Measurements from ENCODE around the gene RAC2.

The RAC2 gene

DNA sequence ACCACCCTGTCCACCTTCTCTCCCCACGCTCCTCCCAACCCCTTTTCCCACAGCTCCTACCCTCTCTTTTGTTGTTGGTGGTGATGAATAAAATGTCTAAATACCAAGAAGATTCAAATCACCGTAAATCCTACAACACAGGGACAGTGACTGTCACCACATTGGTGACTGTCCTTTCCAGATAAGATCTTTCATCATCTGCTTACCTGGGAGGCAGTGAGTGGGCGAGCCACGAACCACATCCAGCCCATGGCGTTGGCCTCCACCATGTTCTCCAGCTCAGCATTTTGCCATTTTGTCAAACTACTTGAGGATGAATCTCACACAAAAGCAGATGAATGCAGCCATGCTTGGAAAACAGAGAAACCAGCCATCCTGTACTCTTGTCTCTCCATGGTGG, 31.6 kb upstream of the RAC2 start:
- no peak for DNase-seq (ENCODE audit: low spot score)

DNA sequence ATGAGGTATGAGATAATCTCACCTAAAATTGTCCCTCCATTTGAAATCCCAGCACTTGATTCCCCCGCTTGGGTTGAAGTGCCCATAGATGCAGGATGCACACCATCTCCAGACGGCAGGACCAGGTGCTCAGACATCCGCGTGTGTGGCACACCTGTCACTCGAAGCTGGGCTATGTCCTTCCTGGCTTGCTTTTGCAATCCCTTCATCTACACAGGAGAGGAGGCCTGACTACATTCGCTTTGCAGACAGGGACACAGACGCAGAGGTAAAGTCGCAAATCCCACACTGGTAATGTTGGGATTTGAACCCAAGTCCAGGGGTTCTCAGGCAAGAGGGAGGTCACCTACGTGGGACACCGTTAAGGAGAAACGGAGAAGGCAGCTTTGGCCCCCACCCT, 31.1 kb upstream of the RAC2 start:
- DNase-seq (ENCODE audit: low spot score) = no peak

DNA sequence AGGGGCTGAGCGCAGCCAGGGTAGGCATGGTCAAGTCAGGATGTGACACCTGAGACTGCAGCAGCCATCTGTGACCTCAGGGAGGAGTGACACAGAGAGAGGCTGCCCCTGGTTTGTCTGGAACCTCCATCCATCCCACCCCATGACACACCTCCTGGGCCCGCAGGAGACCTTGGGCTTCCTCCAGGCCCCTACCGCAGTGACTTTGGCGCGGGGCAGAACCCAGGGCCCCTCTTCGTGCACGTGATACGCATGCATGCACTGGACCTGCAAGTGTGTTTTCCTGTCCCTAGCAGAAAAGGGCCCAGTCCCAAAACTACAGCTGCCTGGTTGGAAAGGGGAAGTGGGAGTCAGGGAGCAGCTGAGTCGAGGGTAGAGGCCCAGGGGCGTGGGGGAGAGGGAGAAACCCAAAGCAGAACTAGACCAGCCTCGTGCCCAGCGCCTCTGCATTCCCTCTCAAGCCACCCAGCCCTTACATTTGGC, 30.4 kb upstream of the RAC2 start:
- peak; percentile 65 for DNase-seq (ENCODE audit: low spot score)

DNA sequence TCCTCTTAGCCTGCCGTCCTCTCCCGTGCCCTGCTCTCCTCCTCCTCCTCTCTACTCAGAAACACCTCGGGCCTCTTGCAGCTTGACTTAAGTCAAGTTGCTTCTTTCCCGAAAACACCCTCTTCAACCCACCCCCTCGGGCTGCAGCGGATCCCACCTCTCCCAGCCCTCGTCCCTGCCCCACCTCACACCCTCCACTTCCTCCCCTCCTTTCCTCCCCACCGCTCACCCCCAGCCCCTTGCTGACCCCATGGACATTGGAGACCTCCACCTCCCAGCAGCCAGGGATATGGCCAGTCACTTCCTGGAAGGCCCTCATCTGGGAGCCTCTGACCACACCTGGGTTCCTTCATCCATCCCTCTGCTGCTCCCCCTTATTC, 29.8 kb upstream of the RAC2 start:
- no peak for DNase-seq (ENCODE audit: low spot score)

DNA sequence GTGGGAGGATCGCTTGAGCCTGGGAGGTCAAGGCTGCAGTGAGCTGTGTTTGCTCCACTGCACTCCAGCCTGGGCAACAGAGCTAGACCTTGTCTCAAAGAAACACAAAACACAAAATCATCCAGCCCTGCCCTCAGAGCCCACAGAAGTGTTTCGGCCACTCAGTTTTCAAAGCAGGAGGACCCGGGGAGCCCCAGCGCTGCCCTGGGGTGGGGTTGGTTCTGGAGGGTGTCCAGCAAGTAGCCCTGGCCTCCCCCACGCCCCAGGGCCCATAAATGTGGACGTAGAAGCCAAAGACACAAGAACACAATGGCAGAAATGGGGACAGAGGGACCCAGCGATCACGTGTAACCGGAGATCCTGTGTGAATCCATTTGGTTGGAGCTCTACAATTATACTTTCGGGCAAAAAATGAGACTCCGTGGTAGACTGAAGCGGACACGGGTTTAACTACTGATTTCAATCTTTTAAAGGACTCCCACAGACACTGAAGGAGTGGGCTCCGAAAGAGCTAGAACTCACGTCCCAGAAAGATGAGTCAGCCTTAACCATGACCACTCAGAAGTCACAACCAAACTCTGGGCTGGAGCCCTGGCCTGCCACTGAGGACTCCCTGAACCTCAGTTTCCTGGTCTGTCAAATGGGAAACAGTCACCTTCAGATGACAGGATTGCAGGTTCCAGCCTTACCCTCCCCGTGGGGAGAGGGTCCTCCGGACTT, 29.2 kb upstream of the RAC2 start:
- no peak for DNase-seq (ENCODE audit: low spot score)

DNA sequence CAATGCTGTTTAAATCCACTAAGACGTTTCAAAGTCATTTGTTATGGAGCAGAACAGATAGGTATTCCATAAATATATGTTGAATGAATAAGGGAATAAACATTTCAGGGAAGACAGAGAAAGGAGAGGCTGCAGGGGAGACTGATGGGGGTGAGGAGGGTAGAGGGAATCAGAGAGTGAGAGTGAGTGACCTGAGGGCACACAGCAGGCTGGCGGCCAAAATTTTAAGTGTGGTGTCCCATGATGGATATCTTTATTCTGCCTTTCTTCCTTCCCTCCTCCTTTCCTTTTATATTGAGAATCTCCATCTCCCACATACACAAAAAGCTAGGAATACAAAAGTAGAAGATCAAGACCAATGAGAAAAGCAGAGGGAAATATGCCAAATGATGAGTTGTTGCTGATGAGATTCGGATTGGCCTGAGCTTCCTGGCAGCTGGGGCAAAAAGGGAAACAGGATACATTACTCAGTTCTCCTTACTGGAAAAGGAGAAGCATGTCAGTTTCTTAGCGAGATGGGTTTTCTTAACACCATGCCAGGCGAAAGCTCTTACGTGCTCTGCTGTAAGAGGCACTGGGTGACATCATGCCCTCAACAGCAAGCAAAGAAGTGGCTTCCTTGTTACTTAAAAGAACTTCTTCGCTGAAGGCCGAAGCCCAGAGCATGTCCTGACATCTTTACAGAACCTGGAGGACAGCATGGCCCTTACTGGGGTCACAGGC, 27.0 kb upstream of the RAC2 start:
- DNase-seq (ENCODE audit: low spot score) = no peak

DNA sequence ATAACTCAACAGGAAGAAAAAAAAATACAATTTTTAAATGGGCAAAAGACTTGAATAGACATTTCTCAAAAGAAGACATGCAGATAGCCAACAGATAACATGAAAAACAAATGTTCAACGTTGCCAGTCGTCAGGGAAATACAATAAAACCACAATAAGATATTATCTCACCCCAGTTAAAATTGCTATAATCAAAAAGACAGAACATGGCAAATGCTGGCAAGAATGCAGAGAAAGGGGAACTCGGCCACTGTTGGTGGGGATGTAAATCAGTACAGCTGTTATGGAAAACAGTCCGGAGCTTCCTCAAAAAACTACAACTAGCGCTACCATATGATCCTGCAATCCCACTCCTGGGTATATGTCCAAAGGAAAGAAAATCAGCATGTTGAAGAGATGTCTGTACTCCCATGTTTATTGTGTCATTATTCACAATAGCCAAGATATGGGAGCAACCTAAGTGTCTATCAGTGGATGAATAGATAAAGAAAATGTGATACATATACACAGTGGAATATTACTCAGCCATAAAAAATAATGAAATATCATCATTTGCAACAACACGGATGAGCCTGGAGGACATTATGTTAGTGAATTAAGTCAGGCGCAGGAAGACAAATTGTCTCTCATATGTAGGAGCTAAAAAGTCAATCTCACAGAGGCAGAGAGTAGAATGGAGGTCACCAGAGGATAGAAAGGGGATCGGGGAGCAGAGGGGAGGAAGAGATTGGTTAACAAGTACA, 26.0 kb upstream of the RAC2 start:
- DNase-seq (ENCODE audit: low spot score) = no peak

DNA sequence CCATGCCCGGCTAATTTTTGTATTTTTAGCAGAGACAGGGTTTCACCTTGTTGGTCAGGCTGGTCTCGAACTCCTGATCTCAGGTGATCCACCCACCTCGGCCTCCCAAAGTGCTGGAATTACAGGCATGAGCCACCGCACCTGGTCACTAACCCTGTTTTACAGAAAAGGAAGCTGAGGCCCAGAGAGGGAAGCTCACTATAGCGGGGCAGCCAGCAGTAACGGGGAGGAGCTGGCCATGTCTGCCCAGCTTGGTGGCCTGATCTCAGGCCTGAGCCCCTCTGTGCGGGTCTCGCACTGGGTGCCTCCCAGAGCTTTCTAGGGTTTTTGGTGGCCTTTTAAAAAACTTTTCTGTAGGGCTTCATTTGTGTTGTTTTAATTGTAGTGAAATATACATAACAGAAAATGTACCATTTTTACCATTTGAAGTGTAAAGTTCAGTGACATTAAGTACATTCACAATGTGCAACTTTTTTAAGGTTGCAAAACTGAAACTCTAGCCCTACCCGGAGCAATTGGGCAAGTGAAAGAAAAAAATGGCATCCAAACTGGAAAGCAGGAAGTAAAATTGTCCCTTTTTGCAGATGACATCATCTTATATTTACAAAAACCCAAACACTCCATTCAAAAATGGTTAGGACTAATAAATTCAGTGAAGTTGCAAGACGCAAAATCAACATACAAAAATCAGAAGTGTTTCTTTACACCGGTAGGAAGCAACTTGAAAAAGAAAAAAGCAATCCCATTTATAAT, 23.8 kb upstream of the RAC2 start:
- peak; percentile 37 for DNase-seq (ENCODE audit: low spot score)

DNA sequence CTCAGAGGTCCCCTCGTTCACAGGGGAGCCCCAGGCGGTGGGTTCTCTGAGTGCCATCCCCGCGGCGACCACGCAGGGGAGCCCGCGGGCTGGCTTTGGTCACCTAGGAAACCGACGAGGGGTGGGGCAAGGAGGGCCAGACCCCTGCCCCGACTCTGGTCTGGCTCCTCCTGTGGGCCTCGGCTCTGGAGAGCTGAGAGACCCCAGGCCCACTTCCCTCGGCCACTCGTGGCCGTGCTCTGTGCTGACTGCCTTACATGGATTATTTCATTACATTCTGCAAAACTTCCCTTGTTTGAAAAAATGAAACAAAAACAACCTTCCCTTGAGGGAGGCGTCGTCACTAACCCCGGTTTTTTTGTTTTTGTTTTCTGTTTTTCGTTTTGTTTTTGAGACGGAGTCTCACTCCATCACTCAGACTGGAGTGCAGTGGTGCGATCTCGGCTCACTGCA, 23.1 kb upstream of the RAC2 start:
- DNase-seq (ENCODE audit: low spot score) = peak; percentile 82

DNA sequence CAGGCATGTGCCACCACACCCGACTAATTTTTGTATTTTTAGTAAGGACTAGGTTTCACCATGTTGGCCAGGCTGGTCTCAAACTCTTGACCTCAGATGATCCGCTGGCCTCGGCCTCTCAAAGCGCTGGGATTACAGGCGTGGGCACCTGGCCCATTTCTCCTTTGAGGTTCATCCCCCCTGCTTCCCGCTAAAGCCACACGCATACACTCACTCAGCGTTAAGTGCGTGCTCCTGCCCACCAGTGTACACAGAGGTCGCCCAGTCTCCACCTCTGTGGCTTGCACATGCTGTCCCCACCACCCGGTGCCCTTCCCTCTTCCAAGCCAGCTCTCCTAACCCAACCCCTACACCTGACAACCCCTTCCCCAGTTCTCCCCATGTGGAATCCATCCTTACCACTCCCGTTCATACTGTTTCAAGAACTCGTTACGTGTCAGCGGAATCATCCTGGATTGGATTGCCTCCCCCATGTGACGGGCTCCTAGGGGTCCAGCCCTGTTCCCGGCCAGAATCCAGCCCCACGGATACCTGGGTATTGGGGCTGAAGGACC, 22.6 kb upstream of the RAC2 start:
- no peak for DNase-seq (ENCODE audit: low spot score)

DNA sequence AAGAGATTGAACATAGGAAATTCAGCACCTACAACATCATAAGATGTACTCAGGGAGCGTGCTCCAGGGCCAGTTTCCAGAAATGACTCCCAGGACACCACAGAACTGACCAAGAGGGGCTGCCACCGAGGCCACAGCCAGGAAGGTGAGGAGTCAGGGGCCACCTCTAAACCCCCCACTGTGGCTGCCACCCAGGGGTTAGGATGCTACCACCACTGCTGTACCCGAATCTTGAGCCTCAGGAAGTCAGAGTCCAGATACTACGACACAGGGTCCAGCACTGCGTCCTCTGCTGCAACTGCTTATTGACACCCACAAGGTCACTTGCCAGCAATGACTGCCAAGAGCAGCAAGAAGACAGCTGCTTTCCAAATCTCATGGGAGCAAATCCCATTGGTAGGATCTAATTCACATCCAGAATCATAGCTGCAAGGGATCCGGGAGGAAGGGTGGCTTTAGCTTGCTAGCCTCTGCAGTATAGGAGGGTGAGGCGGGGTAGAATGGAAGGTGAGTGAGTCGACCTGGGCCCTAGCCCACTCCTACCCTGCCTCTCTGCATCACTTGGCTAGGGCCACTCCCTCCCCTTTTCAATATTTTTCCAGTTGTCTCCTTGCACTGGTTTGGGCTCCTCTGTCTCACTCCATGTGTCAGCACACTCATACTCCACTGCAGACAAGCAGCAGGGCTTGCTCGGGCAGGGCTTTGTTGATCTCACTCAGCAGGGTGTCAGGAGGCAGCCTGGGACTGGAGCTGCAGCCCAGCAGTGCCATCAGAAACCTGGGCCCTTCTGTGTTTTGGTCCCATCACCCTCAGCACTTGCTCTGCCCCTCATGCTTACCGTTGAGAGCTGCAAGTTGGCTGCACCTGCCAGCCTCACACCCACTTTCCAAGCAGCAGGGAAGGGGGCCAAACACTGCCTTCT, 20.2 kb upstream of the RAC2 start:
- no peak for DNase-seq (ENCODE audit: low spot score)

DNA sequence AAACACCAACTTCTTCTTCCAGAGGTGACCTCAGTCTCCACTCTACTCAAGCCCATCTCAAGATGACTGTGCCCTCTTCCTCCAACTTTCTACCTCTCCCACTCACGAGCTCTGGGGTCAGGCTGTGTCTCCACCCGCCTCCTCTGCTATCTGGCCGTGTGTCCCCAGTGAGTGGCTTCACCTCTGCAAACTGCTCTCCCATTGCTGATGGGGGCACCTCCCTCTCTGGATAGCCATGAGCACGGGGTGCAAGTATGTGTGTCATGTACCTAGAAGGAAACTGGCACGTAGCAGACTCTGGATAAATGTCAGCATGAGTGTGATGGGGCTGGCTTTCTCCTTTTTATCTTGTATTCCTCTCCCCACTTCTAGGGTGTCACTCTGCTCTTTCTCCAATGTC, 18.3 kb upstream of the RAC2 start:
- no peak for DNase-seq (ENCODE audit: low spot score)

DNA sequence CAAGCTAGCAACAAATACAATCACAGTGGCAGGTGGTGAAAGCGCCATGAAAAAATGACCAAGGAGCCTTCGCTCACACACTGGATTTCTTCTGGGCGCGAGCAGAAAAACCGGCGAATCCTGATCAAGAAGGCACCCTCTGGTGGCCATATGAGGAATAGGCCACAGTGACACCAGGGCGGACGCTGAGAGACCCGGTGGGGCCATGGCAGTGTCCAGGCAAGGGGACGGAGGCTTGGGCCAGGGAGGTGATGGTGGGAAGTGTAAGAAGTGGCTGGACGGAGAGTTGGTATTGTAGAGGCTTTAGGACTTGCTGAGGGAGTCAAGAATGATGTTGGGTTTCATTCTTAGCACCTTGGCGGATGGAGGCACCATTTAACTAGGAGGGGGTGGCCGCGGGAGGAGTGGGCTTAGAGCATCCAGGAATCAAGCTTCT, 16.9 kb upstream of the RAC2 start:
- peak; percentile 76 for DNase-seq (ENCODE audit: low spot score)

DNA sequence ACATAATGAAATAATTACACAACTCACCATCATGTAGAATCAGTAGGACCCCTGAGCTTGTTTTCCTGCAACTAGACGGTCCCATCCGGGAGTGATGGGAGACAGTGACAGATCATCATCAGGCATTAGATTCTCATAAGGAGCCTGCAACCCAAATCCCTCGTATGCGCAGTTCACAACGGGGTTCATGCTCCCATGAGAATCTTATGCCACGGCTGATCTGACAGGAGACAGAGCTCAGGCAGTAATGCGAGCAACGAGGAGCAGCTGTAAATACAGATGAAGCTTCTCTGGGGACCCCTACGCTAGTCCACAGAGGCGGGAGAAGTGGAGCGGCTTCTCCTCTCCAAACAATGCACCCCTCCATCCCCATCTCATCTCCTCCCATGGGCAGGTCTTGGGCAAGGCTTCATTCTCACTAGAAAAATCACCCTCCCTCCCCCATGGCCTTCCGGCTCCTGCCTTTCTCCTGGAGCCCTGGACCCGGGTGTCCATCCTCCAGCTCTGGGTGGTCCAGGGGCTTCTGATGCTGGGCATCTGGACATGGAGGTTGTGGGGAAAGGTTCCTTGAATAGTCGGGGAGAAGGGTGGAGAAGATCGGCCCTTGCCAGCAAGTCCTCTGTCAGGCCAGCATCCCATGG, 16.2 kb upstream of the RAC2 start:
- DNase-seq (ENCODE audit: low spot score) = no peak

DNA sequence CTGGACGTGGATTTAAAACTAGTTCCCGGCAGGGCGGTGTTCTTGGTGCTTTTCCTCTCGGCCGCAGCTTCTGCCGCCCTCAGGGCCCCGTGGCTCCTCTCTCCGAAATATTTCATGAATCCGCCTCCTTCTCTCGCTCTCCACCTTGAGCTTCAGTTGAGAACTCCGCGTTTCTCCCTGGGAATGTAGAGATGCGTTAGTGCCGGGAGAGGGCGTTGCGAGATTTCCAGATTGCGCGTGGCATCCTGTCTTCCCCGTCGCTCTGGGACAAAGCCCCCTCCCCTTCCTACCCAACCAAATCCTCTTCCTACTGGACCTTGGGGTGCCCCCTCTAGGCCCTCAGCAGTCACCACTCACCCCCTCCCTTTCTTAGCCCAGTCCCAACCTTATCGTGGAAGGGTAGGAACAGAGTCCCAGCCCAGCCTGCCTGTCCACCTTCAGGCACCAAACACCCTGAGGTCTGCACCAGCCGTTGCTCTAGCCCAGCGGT, 15.5 kb upstream of the RAC2 start:
- no peak for DNase-seq (ENCODE audit: low spot score)

DNA sequence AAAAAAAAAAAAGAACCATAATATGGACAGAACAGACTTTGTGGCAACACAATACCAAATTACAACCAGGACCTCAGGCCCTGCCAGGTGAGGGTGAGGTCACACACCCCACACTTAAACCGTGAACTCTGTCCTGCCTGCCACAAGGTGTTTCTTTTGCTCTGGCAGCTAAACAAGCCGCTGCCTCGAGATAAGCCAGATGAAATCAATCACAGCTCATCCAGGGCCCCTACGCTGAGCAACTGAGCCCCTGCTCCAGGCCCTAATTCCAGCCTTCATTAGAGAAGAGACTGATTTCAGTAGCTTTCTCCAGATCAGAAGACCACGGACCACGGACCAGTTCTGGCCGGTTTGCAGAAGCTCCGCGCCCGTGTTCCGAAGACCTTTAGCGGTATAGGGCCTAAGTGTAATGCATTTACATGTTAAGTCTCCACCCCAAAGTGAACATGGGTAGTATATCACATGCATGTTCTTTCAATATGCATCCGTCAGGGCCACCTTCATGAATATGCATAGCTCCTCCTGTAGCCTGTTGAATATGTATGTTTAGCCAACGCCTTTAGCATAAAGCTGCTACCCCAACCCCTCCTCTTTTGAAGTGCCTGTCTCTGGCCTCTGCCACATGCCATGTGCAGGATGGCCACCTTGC, 14.8 kb upstream of the RAC2 start:
- peak; percentile 70 for DNase-seq (ENCODE audit: low spot score)

DNA sequence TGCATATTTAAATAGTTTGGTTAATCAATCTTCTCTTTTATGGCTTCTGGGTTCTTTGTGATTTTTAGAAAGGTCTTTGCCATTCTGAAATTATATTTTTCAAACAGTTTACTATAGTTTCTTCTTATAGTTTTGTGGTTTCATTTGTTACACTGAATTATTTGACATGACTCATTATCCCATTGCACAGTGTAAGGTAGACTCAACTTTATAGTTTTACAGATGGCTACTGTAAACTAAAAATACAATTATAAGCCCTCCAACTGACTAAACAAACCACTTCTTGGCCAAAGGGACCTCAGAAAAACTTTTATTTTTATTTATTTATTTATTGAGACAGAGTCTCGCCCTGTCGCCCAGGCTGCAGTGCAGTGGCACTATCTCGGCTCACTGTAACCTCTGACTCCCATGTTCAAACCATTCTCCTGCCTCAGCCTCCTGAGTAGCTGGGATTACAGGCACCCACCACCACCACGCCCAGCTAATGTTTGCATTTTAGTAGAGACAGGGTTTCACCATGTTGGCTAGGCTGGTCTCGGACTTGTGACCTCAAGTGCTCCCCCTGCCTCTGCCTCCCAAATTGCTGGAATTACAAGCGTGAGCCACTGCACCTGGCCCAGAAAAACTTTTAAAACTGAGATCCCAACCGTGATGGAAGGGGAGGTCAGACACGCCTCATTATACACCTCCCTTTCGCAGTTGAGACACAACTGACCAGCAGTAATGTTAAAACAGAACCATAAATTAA, 14.1 kb upstream of the RAC2 start:
- no peak for DNase-seq (ENCODE audit: low spot score)

DNA sequence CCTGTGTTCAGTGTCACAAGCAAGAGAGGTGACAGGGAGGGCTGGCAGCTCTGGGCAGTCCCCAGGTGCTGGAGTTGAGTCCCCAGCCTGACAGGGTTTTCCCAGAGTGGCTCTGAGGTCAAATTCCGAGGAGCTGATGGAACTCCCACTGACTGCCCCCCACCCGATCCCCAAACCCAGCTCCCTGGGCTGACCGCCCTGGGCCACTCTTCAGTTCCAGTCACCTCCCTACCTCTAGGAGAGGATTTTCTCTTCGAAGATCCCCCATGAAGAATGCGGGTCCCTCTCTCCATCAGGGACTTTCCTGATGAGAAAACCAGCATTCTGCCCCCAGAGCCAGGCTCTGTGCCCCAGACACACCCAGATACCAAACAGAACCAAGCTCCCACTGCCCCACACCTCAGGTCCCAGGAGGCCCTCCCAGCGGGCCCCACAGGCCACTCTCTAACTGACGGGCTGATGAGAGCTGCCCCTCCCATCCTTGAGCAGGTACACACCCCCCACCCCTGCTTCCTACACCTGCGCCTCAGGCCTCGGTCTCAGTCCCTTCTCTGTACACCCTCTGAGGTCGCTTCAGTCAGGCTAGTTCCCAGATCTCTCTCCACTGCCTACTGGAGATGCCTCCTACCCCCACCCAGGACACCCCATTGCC, 12.1 kb upstream of the RAC2 start:
- no peak for DNase-seq (ENCODE audit: low spot score)
